Psoas muscle (tissue), 8 donors: ENCODE measurements around the gene CRKL. TPM values are rescaled to one million over a fixed set of nuclear protein-coding genes. Genes with fewer than 3 reads are reported as not detected.
A peak's percentile ranks its signal among the peaks of the same experiment; 100 is the strongest.
"Not testable (repeated sequence)": the region's sequence is repeated elsewhere in the genome, so short reads cannot be mapped to it uniquely, and the experiment has no call there.

ENCODE experiments used
- ATAC-seq, 4 donors: fragments of 200-7000 bp; cut with Tn5 transposase; one replicate each; pipeline ENCODE4 v1.9.1; 2020; ENCODE audit warnings: moderate library complexity in 3 of 4, mild to moderate bottlenecking in 2 of 4
- DNase-seq, 2 donors: peaks; one replicate each; pipeline ENCODE4 v3.0.0-alpha.2; 2020
- H3K27ac ChIP-seq: fragments of 200-600 bp; one replicate; pipeline ENCODE4 v1.8.0; 2022
- H3K27me3 ChIP-seq, 3 donors: fragments of 200-600 bp in 1 of 3; one replicate each; pipeline versions ENCODE4 v1.6.1 to v1.8.0; 2013 to 2022; ENCODE audit warnings: low read length in 2 of 3, mild to moderate bottlenecking in 2 of 3, moderate library complexity in 1 of 3; ENCODE audit not compliant: insufficient read depth in 3 of 3
- H3K36me3 ChIP-seq, 2 donors: fragments of 200-600 bp in 1 of 2; one replicate each; pipeline versions ENCODE4 v1.6.1 to v1.8.0; 2013 to 2022; ENCODE audit warnings: low read depth in 1 of 2, mild to moderate bottlenecking in 1 of 2, moderate library complexity in 1 of 2; ENCODE audit not compliant: insufficient read depth in 1 of 2
- H3K4me1 ChIP-seq: fragments of 200-600 bp; one replicate; pipeline ENCODE4 v1.8.0; 2022
- H3K4me3 ChIP-seq: fragments of 200-600 bp; one replicate; pipeline ENCODE4 v1.8.0; 2022; ENCODE audit warnings: mild to moderate bottlenecking
- H3K9me3 ChIP-seq: fragments of 200-600 bp; one replicate; pipeline ENCODE4 v1.8.0; 2022
- CTCF ChIP-seq: fragments of 200-600 bp; IDR thresholded peaks from one replicate; pipeline ENCODE4 v1.8.0; 2022; ENCODE audit warnings: antibody characterized with exemption
- WGBS, 3 donors: extraction: QIAGEN DNeasy Blood & Tissue Kit; methylation state at CpG; one replicate each; pipeline versions ENCODE4 v1.1.6 to v1.1.7; 2013; 5-methylcytosine and 5-hydroxymethylcytosine counted together
- intact Hi-C, 2 donors: fragments of 100-400 bp; cut with DNase I; formaldehyde crosslinking; loops; one replicate each; pipeline versions ENCODE4 v1.11.0 to v1.14.2; 2022
- polyA plus RNA-seq, 3 donors: library from polyadenylated mRNA; stranded (reverse); fragments of 200-250 nt; gene quantifications; one replicate each; pipeline ENCODE4 v1.2.3, GENCODE V29; 2013
- total RNA-seq, 4 donors: library from RNA; stranded (reverse); fragmentation: NEBNext Ultra II Directional in 2 of 4; extraction: Animal tissue kit (Norgen Biotek cat#: 25700) in 2 of 4; gene quantifications; one replicate each; pipeline versions ENCODE4 v1.2.1 to v1.2.4, GENCODE V29; 2021 to 2023
- donor health status: healthy with polysubstance abuse.
- donor health status: DM: no; HTN: no; CAD: no; lungs with moderate emphysema.
- donor health status: Bipolar disorder and iron deficiency.
- donor health status: healthy.
- donor health status: DM: yes; HTN: yes; CAD: no.
- donor health status: DM: no; HTN: no; CAD: no.
- donor health status: DM: no; HTN: no; CAD: no.
- donor health status: DM: yes; HTN: yes; CAD: no.

The CRKL gene
- total and polyA plus RNA-seq, 7 donors = 29.7 to 94.7 (median 68.9) TPM

- peaks cover 9% of the 10 kb centered on the region for H3K4me1 ChIP-seq
- DNase-seq = no peak
- no peaks in the 10 kb centered on the region for H3K9me3 ChIP-seq
- no peak for ATAC-seq
- no peak for TF ChIP-seq CTCF
- no peaks in the 10 kb centered on the region for H3K27me3 ChIP-seq
- no peak overlapping the region for H3K27ac ChIP-seq
- H3K4me3 ChIP-seq = no peak overlapping the region
- H3K36me3 ChIP-seq = no peaks in the 10 kb centered on the region
- WGBS, 3 donors = 73 to 82% (median 74%) methylated on average over 3 of the region's 3 CpGs
- intact Hi-C loops = no loop called here
These were observed 12.2 kb upstream of the CRKL start for GRCh38 chr22:20904980-20905355.

GRCh38 chr22:20905415-20906386, 11.5 kb upstream of the CRKL start:
- Histone ChIP-seq H3K36me3 (no peaks in the 10 kb centered on the region), H3K4me3 (no peak overlapping the region), H3K27ac (no peak overlapping the region), H3K27me3 (no peaks in the 10 kb centered on the region), H3K9me3 (no peaks in the 10 kb centered on the region), H3K4me1 (peaks cover 9% of the 10 kb centered on the region)
- no peak for TF ChIP-seq CTCF
- DNase-seq (no peak), ATAC-seq (peak in 1 of 4 donors; percentile 32)
- intact Hi-C loops = no loop called here
- WGBS, 3 donors = 55 to 63% (median 63%) methylated on average over 4 of the region's 4 CpGs

GRCh38 chr22:20906387-20906767, 10.8 kb upstream of the CRKL start:
- Histone ChIP-seq H3K27me3 (no peaks in the 10 kb centered on the region), H3K9me3 (no peaks in the 10 kb centered on the region), H3K27ac (no peak overlapping the region), H3K4me1 (peaks cover 9% of the 10 kb centered on the region), H3K36me3 (no peaks in the 10 kb centered on the region), H3K4me3 (no peak overlapping the region)
- ATAC-seq (no peak), DNase-seq (no peak)
- WGBS, 3 donors = 79 to 85% (median 79%) methylated on average over 3 of the region's 3 CpGs
- intact Hi-C loops = no loop called here
- TF ChIP-seq CTCF = no peak

- H3K4me1 ChIP-seq, intact Hi-C loops, ATAC-seq, H3K27me3 ChIP-seq, DNase-seq, H3K27ac ChIP-seq, H3K4me3 ChIP-seq, H3K36me3 ChIP-seq, H3K9me3 ChIP-seq: not testable (repeated sequence)
- WGBS, 3 donors = 90 to 96% (median 95%) methylated on average over 5 of the region's 5 CpGs
These were observed 8.5 kb upstream of the CRKL start for GRCh38 chr22:20908717-20909116.

- intact Hi-C loops = no loop called here
- 71 to 74% (median 72%) methylated on average over 6 of the region's 6 CpGs for WGBS, 3 donors
These were observed 7.5 kb upstream of the CRKL start for GRCh38 chr22:20909543-20910303.

More at GRCh38 chr22:20909543-20910303, 7.5 kb upstream of the CRKL start:
- Histone ChIP-seq H3K4me1 (peaks cover 3% of the 10 kb centered on the region), H3K36me3 (no peaks in the 10 kb centered on the region), H3K4me3 (no peak overlapping the region), H3K9me3 (no peaks in the 10 kb centered on the region), H3K27ac (no peak overlapping the region), H3K27me3 (no peaks in the 10 kb centered on the region)
- ATAC-seq (no peak), DNase-seq (no peak)
- no peak for TF ChIP-seq CTCF
